Caco-2 (cell line): ENCODE data around the gene KRTAP2-4. TPM values are rescaled to one million over a fixed set of nuclear protein-coding genes. Genes with fewer than 3 reads are reported as not detected.
"Not testable (repeated sequence)": the region's sequence is repeated elsewhere in the genome, so short reads cannot be mapped to it uniquely, and the experiment has no call there.

Source experiments
- BruUV-seq: library from RNA; stranded (reverse); fragments of 400-500 nt; replicated peaks from 2 replicates; lab custom pipeline; 2021; lab: Mats Ljungman, UMichigan
- CTCF ChIA-PET: fragments of 300-600 bp; sonication (Branson Sonifier 250); formaldehyde crosslinking; loops from one replicate; lab custom pipeline; 2022; ENCODE audit warnings: antibody characterized with exemption; lab: Charles Lee
- POLR2A ChIA-PET: fragments of 300-600 bp; sonication (Branson Sonifier 250); formaldehyde crosslinking; loops from one replicate; lab custom pipeline; 2022; ENCODE audit warnings: antibody characterized with exemption; lab: Charles Lee
- DNase-seq, 2 experiments: peaks; one replicate each; pipeline versions ENCODE4 v3.0.0 to v3.0.0-alpha.2; 2020 to 2022
- H3K27me3 ChIP-seq: replicated peaks from 2 replicates; pipeline ENCODE4 v1.6.0; 2011; ENCODE audit warnings: low read length; ENCODE audit not compliant: control insufficient read depth, insufficient read depth
- H3K36me3 ChIP-seq: 2 replicates; pipeline ENCODE4 v1.5.1; 2011; ENCODE audit warnings: low read length; ENCODE audit not compliant: control insufficient read depth, insufficient read depth
- H3K4me1 ChIP-seq: fragments of 250-450 bp; sonication (Bioruptor Pico); 2 replicates; pipeline ENCODE4 v1.5.1; 2020; ENCODE audit warnings: mild to moderate bottlenecking
- H3K4me3 ChIP-seq: 2 replicates; pipeline ENCODE4 v1.5.1; 2011; ENCODE audit warnings: low read depth, mild to moderate bottlenecking, control low read depth, low read length
- H3K9me3 ChIP-seq: fragments of 250-450 bp; sonication (Bioruptor Pico); 2 replicates; pipeline ENCODE4 v1.5.1; 2020; ENCODE audit warnings: mild to moderate bottlenecking, moderate library complexity
- H3K27ac Mint-ChIP-seq: one replicate; pipeline ENCODE4 v1.8.0; 2022; ENCODE audit warnings: mixed read lengths; ENCODE audit not compliant: unreplicated experiment
- H3K27me3 Mint-ChIP-seq: one replicate; pipeline ENCODE4 v1.8.0; 2022; ENCODE audit warnings: mixed read lengths; ENCODE audit not compliant: insufficient read depth, unreplicated experiment
- H3K36me3 Mint-ChIP-seq: one replicate; pipeline ENCODE4 v1.8.0; 2022; ENCODE audit warnings: mild to moderate bottlenecking, mixed read lengths; ENCODE audit not compliant: insufficient read depth, unreplicated experiment
- H3K4me1 Mint-ChIP-seq: one replicate; pipeline ENCODE4 v1.8.0; 2022; ENCODE audit warnings: low read depth, mixed read lengths; ENCODE audit not compliant: unreplicated experiment
- H3K4me3 Mint-ChIP-seq: one replicate; pipeline ENCODE4 v1.8.0; 2022; ENCODE audit warnings: mild to moderate bottlenecking, moderate library complexity, mixed read lengths; ENCODE audit not compliant: unreplicated experiment
- H3K9me3 Mint-ChIP-seq: one replicate; pipeline ENCODE4 v1.8.0; 2022; ENCODE audit warnings: mixed read lengths; ENCODE audit not compliant: unreplicated experiment
- CTCF ChIP-seq, 2 experiments: fragments of 200-600 bp in 1 of 2; IDR thresholded peaks; 1 replicate in 1 of 2; 2 replicates in 1 of 2; pipeline versions ENCODE4 v1.5.1 to v1.8.0; 2011 to 2022; ENCODE audit warnings: antibody characterized with exemption in 1 of 2, control low read depth in 1 of 2, inconsistent platforms in 1 of 2, low read depth in 1 of 2, low read length in 1 of 2, mild to moderate bottlenecking in 1 of 2, moderate library complexity in 1 of 2; ENCODE audit not compliant: insufficient read depth in 1 of 2, severe bottlenecking in 1 of 2, unreplicated experiment in 1 of 2
- intact Hi-C: fragments of 100-400 bp; cut with micrococcal nuclease; formaldehyde crosslinking; loops from one replicate; pipeline ENCODE4 v1.10.0; 2022; ENCODE audit not compliant: unreplicated experiment
- total RNA-seq: library from RNA; stranded (reverse); gene quantifications from 2 replicates; pipeline ENCODE4 v1.2.3, GENCODE V29; 2022

Gene KRTAP2-4
- total RNA-seq, 1 experiment from 2014 or later: not detected

GRCh38 chr17:41042953-41043352 lies 22.7 kb downstream of the KRTAP2-4 start:
- intact Hi-C loops: no loop called here
- POLR2A ChIA-PET: no interaction called here
- TF ChIP-seq CTCF (IDR thresholded peaks at IDR 0.05; ENCODE audit: insufficient read depth in 1 of 2, low read depth in 1 of 2, low read length in 1 of 2, severe bottlenecking in 1 of 2, unreplicated experiment in 1 of 2): no peak
- Mint-ChIP-seq H3K4me3 (no peak overlapping the region), H3K27ac (no peak overlapping the region), H3K27me3 (no peaks in the 10 kb centered on the region), H3K9me3 (peaks cover 23% of the 10 kb centered on the region), H3K4me1 (no peaks in the 10 kb centered on the region), H3K36me3 (no peaks in the 10 kb centered on the region)
- BruUV-seq: no TSS peak
- Histone ChIP-seq H3K4me3 (no peak overlapping the region), H3K36me3 (no peaks in the 10 kb centered on the region), H3K27me3 (no peaks in the 10 kb centered on the region), H3K4me1 (peaks cover 8% of the 10 kb centered on the region), H3K9me3 (peaks cover 10% of the 10 kb centered on the region)
- DNase-seq: no peak
- CTCF ChIA-PET: no interaction called here

GRCh38 chr17:41040783-41041571 lies 24.7 kb downstream of the KRTAP2-4 start, which contains the start of gene KRTAP1-1:
Gene KRTAP1-1, minus strand, starts transcription at chr17:41041450. Its CDS starts 53 bp downstream, at chr17:41041397.
- H3K27me3 ChIP-seq, H3K4me3 ChIP-seq, POLR2A ChIA-PET, H3K4me1 ChIP-seq, H3K27me3 Mint-ChIP-seq, CTCF ChIA-PET, BruUV-seq, DNase-seq, H3K36me3 Mint-ChIP-seq, H3K4me1 Mint-ChIP-seq, H3K9me3 ChIP-seq, H3K4me3 Mint-ChIP-seq, H3K36me3 ChIP-seq, H3K27ac Mint-ChIP-seq, intact Hi-C loops: not testable (repeated sequence)
- H3K9me3 Mint-ChIP-seq: peaks cover 23% of the 10 kb centered on the region

GRCh38 chr17:41037853-41038350 lies 27.8 kb downstream of the KRTAP2-4 start:
- Mint-ChIP-seq H3K27me3 (no peaks in the 10 kb centered on the region), H3K4me1 (peaks cover 8% of the 10 kb centered on the region), H3K4me3 (no peak overlapping the region), H3K27ac (no peak overlapping the region), H3K9me3 (peaks cover 9% of the 10 kb centered on the region), H3K36me3 (no peaks in the 10 kb centered on the region)
- 0 out of 2 replicates have a peak, but pooled peaks cover 3% of the 10 kb centered on the region for H3K4me1 ChIP-seq
- H3K9me3 ChIP-seq: no peaks in the 10 kb centered on the region
- ChIA-PET POLR2A (no interaction called here), CTCF (no interaction called here)
- no peak for DNase-seq
- TF ChIP-seq CTCF (IDR thresholded peaks at IDR 0.05; ENCODE audit: insufficient read depth in 1 of 2, low read depth in 1 of 2, low read length in 1 of 2, severe bottlenecking in 1 of 2, unreplicated experiment in 1 of 2): no peak
- no TSS peak for BruUV-seq
- no peak overlapping the region for H3K4me3 ChIP-seq
- no peaks in the 10 kb centered on the region for H3K36me3 ChIP-seq
- intact Hi-C loops: no loop called here
- H3K27me3 ChIP-seq: no peaks in the 10 kb centered on the region

- H3K27ac Mint-ChIP-seq, H3K36me3 ChIP-seq, CTCF ChIA-PET, H3K9me3 Mint-ChIP-seq, intact Hi-C loops, DNase-seq, POLR2A ChIA-PET, H3K9me3 ChIP-seq, H3K27me3 ChIP-seq, H3K4me1 ChIP-seq, H3K27me3 Mint-ChIP-seq, H3K4me3 Mint-ChIP-seq, H3K4me1 Mint-ChIP-seq, BruUV-seq, H3K36me3 Mint-ChIP-seq, H3K4me3 ChIP-seq: not testable (repeated sequence)
Observed at GRCh38 chr17:41034346-41034935, 31.2 kb downstream of the KRTAP2-4 start, which contains the start of gene KRTAP1-3. Gene KRTAP1-3, minus strand, starts transcription at chr17:41034874. Its CDS starts 53 bp downstream, at chr17:41034821.
